ENCODE data around the gene TMEM117. TPM values are rescaled to one million over a fixed set of nuclear protein-coding genes. Genes with fewer than 3 reads are reported as not detected.

The TMEM117 gene
- total RNA-seq, 2 experiments from 2014 or later: 1.7 TPM

GRCh38 chr12:44259890-44260289, 424.0 kb downstream of the TMEM117 start:
- intact Hi-C loops (cut with micrococcal nuclease): no loop called here
- no peak for DNase-seq
- no peak overlapping the region for H3K4me3 Mint-ChIP-seq
- ChIA-PET POLR2A (no interaction called here), CTCF (no interaction called here)
- no peaks in the 10 kb centered on the region for H3K36me3 Mint-ChIP-seq
- no peaks in the 10 kb centered on the region for H3K9me3 Mint-ChIP-seq
- no peaks in the 10 kb centered on the region for H3K27me3 Mint-ChIP-seq
- no peak overlapping the region for H3K27ac Mint-ChIP-seq
- H3K4me1 Mint-ChIP-seq (ENCODE audit: low read depth): no peaks in the 10 kb centered on the region

- intact Hi-C loops (cut with micrococcal nuclease): no loop called here
- Mint-ChIP-seq H3K4me3 (no peak overlapping the region), H3K4me1 (ENCODE audit: low read depth) (no peaks in the 10 kb centered on the region), H3K9me3 (no peaks in the 10 kb centered on the region), H3K27me3 (no peaks in the 10 kb centered on the region), H3K27ac (no peak overlapping the region), H3K36me3 (no peaks in the 10 kb centered on the region)
- CTCF ChIA-PET: no interaction called here
- POLR2A ChIA-PET: no interaction called here
- DNase-seq: no peak
Observed at GRCh38 chr12:44260581-44260980, 424.7 kb downstream of the TMEM117 start.

GRCh38 chr12:44285321-44285960, 449.6 kb downstream of the TMEM117 start:
- Mint-ChIP-seq H3K27ac (no peak overlapping the region), H3K36me3 (no peaks in the 10 kb centered on the region), H3K27me3 (no peaks in the 10 kb centered on the region), H3K4me3 (no peak overlapping the region), H3K4me1 (ENCODE audit: low read depth) (peaks cover 13% of the 10 kb centered on the region), H3K9me3 (no peaks in the 10 kb centered on the region)
- no peak for DNase-seq
- POLR2A ChIA-PET: no interaction called here
- CTCF ChIA-PET: no interaction called here
- intact Hi-C loops (cut with micrococcal nuclease): no loop called here

GRCh38 chr12:44286336-44286735, 450.5 kb downstream of the TMEM117 start:
- intact Hi-C loops (cut with micrococcal nuclease): no loop called here
- Mint-ChIP-seq H3K9me3 (peaks cover under 1% of the 10 kb centered on the region), H3K4me3 (no peak overlapping the region), H3K36me3 (no peaks in the 10 kb centered on the region), H3K27ac (no peak overlapping the region), H3K27me3 (no peaks in the 10 kb centered on the region), H3K4me1 (ENCODE audit: low read depth) (peaks cover 13% of the 10 kb centered on the region)
- ChIA-PET POLR2A (no interaction called here), CTCF (no interaction called here)
- no peak for DNase-seq

- H3K9me3 Mint-ChIP-seq: peaks cover 3% of the 10 kb centered on the region
- DNase-seq: no peak
- no peaks in the 10 kb centered on the region for H3K36me3 Mint-ChIP-seq
- intact Hi-C loops (cut with micrococcal nuclease): no loop called here
- no peaks in the 10 kb centered on the region for H3K27me3 Mint-ChIP-seq
- no peak overlapping the region for H3K4me3 Mint-ChIP-seq
- no peak overlapping the region for H3K27ac Mint-ChIP-seq
- POLR2A ChIA-PET: no interaction called here
- H3K4me1 Mint-ChIP-seq (ENCODE audit: low read depth): peaks cover 13% of the 10 kb centered on the region
- CTCF ChIA-PET: no interaction called here
Observed at GRCh38 chr12:44286821-44287505, 451.1 kb downstream of the TMEM117 start.

GRCh38 chr12:44287545-44287944, 451.7 kb downstream of the TMEM117 start:
- DNase-seq: no peak
- intact Hi-C loops (cut with micrococcal nuclease): no loop called here
- peaks cover 3% of the 10 kb centered on the region for H3K9me3 Mint-ChIP-seq
- CTCF ChIA-PET: no interaction called here
- no peak overlapping the region for H3K27ac Mint-ChIP-seq
- H3K4me1 Mint-ChIP-seq (ENCODE audit: low read depth): peaks cover 13% of the 10 kb centered on the region
- no peaks in the 10 kb centered on the region for H3K27me3 Mint-ChIP-seq
- POLR2A ChIA-PET: no interaction called here
- no peaks in the 10 kb centered on the region for H3K36me3 Mint-ChIP-seq
- H3K4me3 Mint-ChIP-seq: no peak overlapping the region

GRCh38 chr12:44294649-44295048, 458.8 kb downstream of the TMEM117 start:
- ChIA-PET CTCF (no interaction called here), POLR2A (no interaction called here)
- H3K27ac Mint-ChIP-seq: no peak overlapping the region

GRCh38 chr12:44295958-44296623, 460.2 kb downstream of the TMEM117 start:
- H3K36me3 Mint-ChIP-seq: peaks cover 5% of the 10 kb centered on the region
- no peaks in the 10 kb centered on the region for H3K4me1 Mint-ChIP-seq (ENCODE audit: low read depth)
- ChIA-PET POLR2A (no interaction called here), CTCF (no interaction called here)
- no peak for DNase-seq
- H3K27ac Mint-ChIP-seq: no peak overlapping the region
- peaks cover 12% of the 10 kb centered on the region for H3K9me3 Mint-ChIP-seq
- no peaks in the 10 kb centered on the region for H3K27me3 Mint-ChIP-seq
- intact Hi-C loops (cut with micrococcal nuclease): no loop called here
- no peak overlapping the region for H3K4me3 Mint-ChIP-seq

More at GRCh38 chr12:44294649-44295048, 458.8 kb downstream of the TMEM117 start:
- H3K36me3 Mint-ChIP-seq: peaks cover 5% of the 10 kb centered on the region
- peaks cover 12% of the 10 kb centered on the region for H3K9me3 Mint-ChIP-seq
- no peaks in the 10 kb centered on the region for H3K27me3 Mint-ChIP-seq
- H3K4me3 Mint-ChIP-seq: no peak overlapping the region
- intact Hi-C loops (cut with micrococcal nuclease): no loop called here
- H3K4me1 Mint-ChIP-seq (ENCODE audit: low read depth): no peaks in the 10 kb centered on the region
- DNase-seq: no peak

GRCh38 chr12:44296624-44297197, 460.8 kb downstream of the TMEM117 start:
- no peak overlapping the region for H3K27ac Mint-ChIP-seq
- intact Hi-C loops (cut with micrococcal nuclease): no loop called here
- CTCF ChIA-PET: no interaction called here

GRCh38 chr12:44299524-44299923, 463.6 kb downstream of the TMEM117 start:
- CTCF ChIA-PET: no interaction called here
- DNase-seq: no peak
- intact Hi-C loops (cut with micrococcal nuclease): no loop called here
- H3K27me3 Mint-ChIP-seq: no peaks in the 10 kb centered on the region
- H3K4me1 Mint-ChIP-seq (ENCODE audit: low read depth): no peaks in the 10 kb centered on the region
- no peak overlapping the region for H3K4me3 Mint-ChIP-seq
- H3K9me3 Mint-ChIP-seq: peaks cover 9% of the 10 kb centered on the region
- H3K27ac Mint-ChIP-seq: no peak overlapping the region
- peaks cover 12% of the 10 kb centered on the region for H3K36me3 Mint-ChIP-seq
- POLR2A ChIA-PET: no interaction called here

More at GRCh38 chr12:44296624-44297197, 460.8 kb downstream of the TMEM117 start:
- Mint-ChIP-seq H3K27me3 (no peaks in the 10 kb centered on the region), H3K4me3 (no peak overlapping the region), H3K36me3 (peaks cover 5% of the 10 kb centered on the region), H3K4me1 (ENCODE audit: low read depth) (no peaks in the 10 kb centered on the region), H3K9me3 (peaks cover 9% of the 10 kb centered on the region)
- POLR2A ChIA-PET: no interaction called here
- DNase-seq: no peak

- H3K4me1 Mint-ChIP-seq (ENCODE audit: low read depth): no peaks in the 10 kb centered on the region
- no peaks in the 10 kb centered on the region for H3K27me3 Mint-ChIP-seq
- peaks cover 6% of the 10 kb centered on the region for H3K9me3 Mint-ChIP-seq
- DNase-seq: no peak
- no peak overlapping the region for H3K27ac Mint-ChIP-seq
- ChIA-PET POLR2A (no interaction called here), CTCF (no interaction called here)
- H3K4me3 Mint-ChIP-seq: no peak overlapping the region
- H3K36me3 Mint-ChIP-seq: peaks cover 8% of the 10 kb centered on the region
- intact Hi-C loops (cut with micrococcal nuclease): no loop called here
Observed at GRCh38 chr12:44307506-44308168, 471.8 kb downstream of the TMEM117 start.

- intact Hi-C loops (cut with micrococcal nuclease): no loop called here
- H3K4me3 Mint-ChIP-seq: no peak overlapping the region
- peaks cover 10% of the 10 kb centered on the region for H3K9me3 Mint-ChIP-seq
- no peak overlapping the region for H3K27ac Mint-ChIP-seq
- H3K4me1 Mint-ChIP-seq (ENCODE audit: low read depth): no peaks in the 10 kb centered on the region
- H3K36me3 Mint-ChIP-seq: no peaks in the 10 kb centered on the region
- no peak for DNase-seq
- POLR2A ChIA-PET: no interaction called here
- H3K27me3 Mint-ChIP-seq: no peaks in the 10 kb centered on the region
- CTCF ChIA-PET: no interaction called here
Observed at GRCh38 chr12:44313188-44313587, 477.3 kb downstream of the TMEM117 start.

Measured in activated CD4-positive, alpha-beta memory T cell treated with anti-CD3 and anti-CD28 coated beads for 36 hours (primary cell).